SK-N-MC (cell line): ENCODE data around the gene TBRG4.

Experiments used
- EZH2 ChIP-seq: fragments of 200-600 bp; sonication (generic); IDR thresholded peaks from one replicate; pipeline ENCODE4 v1.6.1; 2017; ENCODE audit warnings: antibody characterized with exemption
- POLR2AphosphoS5 ChIP-seq: IDR thresholded peaks from 2 replicates; pipeline ENCODE4 v1.6.1; 2012; ENCODE audit warnings: mild to moderate bottlenecking, low read depth, low read length, borderline replicate concordance

DNA sequence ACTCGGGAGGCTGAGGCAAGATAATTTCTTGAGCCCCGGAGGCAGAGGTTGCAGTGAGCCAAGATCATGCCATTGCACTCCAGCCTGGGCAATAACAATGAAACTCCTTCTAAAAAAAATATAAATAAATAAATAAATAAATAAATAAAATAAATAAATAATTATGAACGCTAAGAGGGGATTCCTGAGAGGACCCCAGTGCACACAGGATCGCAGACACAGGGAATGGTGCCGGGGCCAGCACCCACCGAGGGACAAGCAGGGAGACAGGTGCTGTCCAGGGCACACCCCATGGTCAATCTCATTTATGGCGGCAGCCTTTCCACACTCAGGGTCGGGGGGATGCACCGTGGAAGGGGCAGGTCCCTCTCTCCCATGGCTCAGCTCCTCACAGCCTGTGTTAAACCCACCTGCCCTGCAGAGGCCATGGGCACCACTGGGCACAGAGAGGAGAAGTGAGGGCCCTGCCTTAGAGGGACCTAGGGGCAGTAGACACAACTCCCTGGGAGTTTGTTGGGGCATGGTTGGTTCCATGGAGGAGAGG, 43.9 kb upstream of the TBRG4 start:
- TF ChIP-seq POLR2AphosphoS5 (no peak), EZH2 (no peak)
